ENCODE results near the gene EPB42.
A peak's percentile ranks its signal among the peaks of the same experiment; 100 is the strongest.

DNA sequence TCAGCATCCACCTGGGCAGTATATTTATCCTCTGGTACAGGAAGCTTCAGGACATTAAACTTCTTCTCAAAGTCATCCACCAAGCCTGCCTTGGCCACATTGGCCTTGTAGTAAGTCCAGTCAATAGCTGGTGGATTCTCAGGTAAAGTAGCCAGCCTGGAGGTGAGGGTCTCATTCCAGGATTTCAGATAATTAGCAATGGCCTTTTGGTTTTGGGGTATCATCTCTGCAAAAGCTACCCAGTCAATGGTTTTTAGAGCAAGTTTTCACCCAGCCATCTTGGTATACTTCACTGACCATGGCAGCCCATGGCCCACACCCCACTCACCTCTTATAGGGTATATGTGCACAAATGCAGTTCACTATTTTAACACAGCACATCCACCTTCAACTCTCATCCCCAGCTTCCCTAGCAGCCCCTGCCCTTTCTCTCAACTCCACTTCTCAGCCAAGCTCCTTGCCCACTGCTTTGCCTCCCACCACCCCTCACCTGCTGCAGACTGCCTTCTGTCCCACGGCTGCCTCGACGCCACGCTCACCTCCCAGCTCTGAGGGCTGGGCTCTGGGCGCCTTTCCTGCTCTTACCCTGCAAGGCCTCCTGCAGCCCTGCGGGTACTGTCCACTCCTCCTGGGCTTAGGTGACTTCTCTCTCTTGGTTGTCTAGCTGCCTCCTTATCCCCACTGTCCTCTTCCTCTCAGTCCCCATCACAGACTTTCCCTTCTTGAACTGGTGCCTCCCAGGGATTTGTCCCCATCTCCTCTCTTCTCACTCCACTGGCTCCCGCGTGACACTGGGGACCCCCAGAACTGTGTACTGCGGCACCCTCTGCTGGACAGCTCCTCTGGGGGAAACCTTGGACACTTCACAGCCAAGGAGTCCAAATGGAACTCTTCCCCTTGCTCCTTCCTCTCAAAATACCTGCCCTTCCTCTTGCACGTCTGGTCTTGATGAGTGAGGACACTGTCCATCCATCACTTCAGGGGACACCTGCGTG is 47.6 kb upstream of the EPB42 start:
- TF ChIP-seq, protein P1, sequence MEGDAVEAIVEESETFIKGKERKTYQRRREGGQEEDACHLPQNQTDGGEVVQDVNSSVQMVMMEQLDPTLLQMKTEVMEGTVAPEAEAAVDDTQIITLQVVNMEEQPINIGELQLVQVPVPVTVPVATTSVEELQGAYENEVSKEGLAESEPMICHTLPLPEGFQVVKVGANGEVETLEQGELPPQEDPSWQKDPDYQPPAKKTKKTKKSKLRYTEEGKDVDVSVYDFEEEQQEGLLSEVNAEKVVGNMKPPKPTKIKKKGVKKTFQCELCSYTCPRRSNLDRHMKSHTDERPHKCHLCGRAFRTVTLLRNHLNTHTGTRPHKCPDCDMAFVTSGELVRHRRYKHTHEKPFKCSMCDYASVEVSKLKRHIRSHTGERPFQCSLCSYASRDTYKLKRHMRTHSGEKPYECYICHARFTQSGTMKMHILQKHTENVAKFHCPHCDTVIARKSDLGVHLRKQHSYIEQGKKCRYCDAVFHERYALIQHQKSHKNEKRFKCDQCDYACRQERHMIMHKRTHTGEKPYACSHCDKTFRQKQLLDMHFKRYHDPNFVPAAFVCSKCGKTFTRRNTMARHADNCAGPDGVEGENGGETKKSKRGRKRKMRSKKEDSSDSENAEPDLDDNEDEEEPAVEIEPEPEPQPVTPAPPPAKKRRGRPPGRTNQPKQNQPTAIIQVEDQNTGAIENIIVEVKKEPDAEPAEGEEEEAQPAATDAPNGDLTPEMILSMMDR (IDR thresholded peaks at IDR 0.05): peak in 6 of 12 donors; percentile 7 to 33 (median 15)
- TF ChIP-seq POLR2A (IDR thresholded peaks at IDR 0.05): no peak

Measured in heart left ventricle (tissue), 13 donors.